Left ventricle myocardium inferior (tissue), 1 donor: Measurements from ENCODE around the gene THUMPD3. TPM values are rescaled to one million over a fixed set of nuclear protein-coding genes. Genes with fewer than 3 reads are reported as not detected.

Source experiments
- DNase-seq: peaks from one replicate; pipeline ENCODE4 v3.0.0-alpha.2; 2020
- H3K27ac ChIP-seq: fragments of 200-600 bp; replicated peaks from 2 replicates; pipeline ENCODE4 v1.8.0; 2021
- H3K27me3 ChIP-seq: fragments of 200-600 bp; 2 replicates; pipeline ENCODE4 v1.8.0; 2021; ENCODE audit warnings: low read depth
- H3K36me3 ChIP-seq: fragments of 200-600 bp; 2 replicates; pipeline ENCODE4 v1.8.0; 2021
- H3K4me1 ChIP-seq: fragments of 200-600 bp; 2 replicates; pipeline ENCODE4 v1.8.0; 2021
- H3K4me3 ChIP-seq: fragments of 200-600 bp; 2 replicates; pipeline ENCODE4 v1.8.0; 2021; ENCODE audit warnings: mild to moderate bottlenecking, moderate library complexity
- H3K9me3 ChIP-seq: fragments of 200-600 bp; replicated peaks from 2 replicates; pipeline ENCODE4 v1.8.0; 2021
- intact Hi-C: fragments of 100-400 bp; cut with micrococcal nuclease; formaldehyde crosslinking; loops from one replicate; pipeline ENCODE4 v1.11.0; 2022
- total RNA-seq: library from RNA; stranded (reverse); fragmentation: NEBNext Ultra II Directional; extraction: Animal tissue kit (Norgen Biotek cat#: 25700); gene quantifications from one replicate; pipeline ENCODE4 v1.2.1, GENCODE V29; 2021
- TF ChIP-seq, protein P1 (sequence below): fragments of 200-600 bp; IDR thresholded peaks from 2 replicates; pipeline ENCODE4 v1.8.0; 2021; ENCODE audit warnings: antibody characterized with exemption, mild to moderate bottlenecking, borderline replicate concordance
- donor health status: DM: no; HTN: yes; CAD: no; lungs with severe emphysema.

The THUMPD3 gene
- total RNA-seq, 1 donor from 2014 or later, result 57.4 TPM

GRCh38 chr3:9384141-9384828 is 21.4 kb downstream of the THUMPD3 start:
- TF ChIP-seq, protein P1, sequence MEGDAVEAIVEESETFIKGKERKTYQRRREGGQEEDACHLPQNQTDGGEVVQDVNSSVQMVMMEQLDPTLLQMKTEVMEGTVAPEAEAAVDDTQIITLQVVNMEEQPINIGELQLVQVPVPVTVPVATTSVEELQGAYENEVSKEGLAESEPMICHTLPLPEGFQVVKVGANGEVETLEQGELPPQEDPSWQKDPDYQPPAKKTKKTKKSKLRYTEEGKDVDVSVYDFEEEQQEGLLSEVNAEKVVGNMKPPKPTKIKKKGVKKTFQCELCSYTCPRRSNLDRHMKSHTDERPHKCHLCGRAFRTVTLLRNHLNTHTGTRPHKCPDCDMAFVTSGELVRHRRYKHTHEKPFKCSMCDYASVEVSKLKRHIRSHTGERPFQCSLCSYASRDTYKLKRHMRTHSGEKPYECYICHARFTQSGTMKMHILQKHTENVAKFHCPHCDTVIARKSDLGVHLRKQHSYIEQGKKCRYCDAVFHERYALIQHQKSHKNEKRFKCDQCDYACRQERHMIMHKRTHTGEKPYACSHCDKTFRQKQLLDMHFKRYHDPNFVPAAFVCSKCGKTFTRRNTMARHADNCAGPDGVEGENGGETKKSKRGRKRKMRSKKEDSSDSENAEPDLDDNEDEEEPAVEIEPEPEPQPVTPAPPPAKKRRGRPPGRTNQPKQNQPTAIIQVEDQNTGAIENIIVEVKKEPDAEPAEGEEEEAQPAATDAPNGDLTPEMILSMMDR, result no peak
- Histone ChIP-seq H3K9me3 (no peaks in the 10 kb centered on the region), H3K4me3 (no peak overlapping the region), H3K36me3 (peaks cover 86% of the 10 kb centered on the region), H3K4me1 (peaks cover 13% of the 10 kb centered on the region), H3K27ac (no peak overlapping the region), H3K27me3 (no peaks in the 10 kb centered on the region)
- intact Hi-C loops, result no loop called here
- no peak for DNase-seq

GRCh38 chr3:9385187-9386077 is 22.6 kb downstream of the THUMPD3 start:
- Histone ChIP-seq H3K27me3 (no peaks in the 10 kb centered on the region), H3K27ac (no peak overlapping the region), H3K36me3 (peaks cover 89% of the 10 kb centered on the region), H3K4me3 (no peak overlapping the region), H3K9me3 (no peaks in the 10 kb centered on the region), H3K4me1 (peaks cover 10% of the 10 kb centered on the region)
- no peak for DNase-seq
- TF ChIP-seq, protein P1, result no peak
- intact Hi-C loops, result no loop called here

DNA sequence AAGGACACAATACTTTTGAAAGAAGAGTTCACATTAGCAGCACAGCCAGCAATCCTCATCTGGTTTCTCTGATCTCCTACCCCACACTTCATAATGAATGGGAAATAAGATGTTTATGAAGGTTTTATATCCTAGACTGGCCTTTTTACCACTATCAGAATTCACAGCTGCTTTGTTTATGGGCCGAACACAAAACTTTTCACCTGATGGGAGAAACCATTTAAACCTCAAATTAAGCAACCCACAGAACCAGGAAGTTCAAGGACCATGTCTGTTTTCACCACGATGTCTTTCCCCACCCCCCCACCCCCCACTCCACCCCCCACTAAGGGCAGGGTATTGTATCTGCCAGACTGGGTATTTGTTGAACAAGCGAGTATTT is 23.2 kb downstream of the THUMPD3 start:
- Histone ChIP-seq H3K4me3 (no peak overlapping the region), H3K27ac (no peak overlapping the region), H3K36me3 (peaks cover 89% of the 10 kb centered on the region), H3K27me3 (no peaks in the 10 kb centered on the region), H3K9me3 (no peaks in the 10 kb centered on the region), H3K4me1 (peaks cover 14% of the 10 kb centered on the region)
- intact Hi-C loops, result no loop called here
- DNase-seq, result no peak
- TF ChIP-seq, protein P1, result no peak

GRCh38 chr3:9386501-9387321 is 23.9 kb downstream of the THUMPD3 start:
- no peak overlapping the region for H3K27ac ChIP-seq
- no peaks in the 10 kb centered on the region for H3K9me3 ChIP-seq
- no peak for DNase-seq
- peaks cover 91% of the 10 kb centered on the region for H3K36me3 ChIP-seq
- intact Hi-C loops, result no loop called here
- H3K27me3 ChIP-seq, result no peaks in the 10 kb centered on the region
- TF ChIP-seq, protein P1, result no peak
- no peak overlapping the region for H3K4me3 ChIP-seq
- peaks cover 21% of the 10 kb centered on the region for H3K4me1 ChIP-seq

GRCh38 chr3:9387322-9387655 is 24.4 kb downstream of the THUMPD3 start:
- TF ChIP-seq, protein P1, result no peak
- peaks cover 91% of the 10 kb centered on the region for H3K36me3 ChIP-seq
- no peak overlapping the region for H3K27ac ChIP-seq
- intact Hi-C loops, result no loop called here
- no peaks in the 10 kb centered on the region for H3K9me3 ChIP-seq
- H3K4me3 ChIP-seq, result no peak overlapping the region
- DNase-seq, result no peak
- peaks cover 27% of the 10 kb centered on the region for H3K4me1 ChIP-seq
- H3K27me3 ChIP-seq, result no peaks in the 10 kb centered on the region
